T-cell (primary cell): ENCODE measurements around the gene COG1. TPM values are rescaled to one million over a fixed set of nuclear protein-coding genes. Genes with fewer than 3 reads are reported as not detected.

Source experiments
- ATAC-seq, 4 experiments: fragments of 200-7000 bp in 3 of 4; fragments of 150-1000 bp in 1 of 4; cut with Tn5 transposase; replicated peaks in 1 of 4; 1 replicate in 3 of 4; 2 replicates in 1 of 4; pipeline ENCODE4 v1.10.0; 2021; ENCODE audit warnings: moderate library complexity in 3 of 4, mild to moderate bottlenecking in 2 of 4, moderate number of reproducible peaks in 1 of 4
- CTCF ChIA-PET, 2 donors: fragments of 300-600 bp; sonication (Branson Sonifier 250); formaldehyde crosslinking; loops; one replicate each; lab custom pipeline; 2022; ENCODE audit warnings: antibody characterized with exemption in 2 of 2; lab: Charles Lee
- POLR2A ChIA-PET, 2 donors: fragments of 300-600 bp; sonication (Branson Sonifier 250); formaldehyde crosslinking; loops; one replicate each; lab custom pipeline; 2022; ENCODE audit warnings: antibody characterized with exemption in 2 of 2; lab: Charles Lee
- DNase-seq, 35 experiments: peaks; one replicate each; pipeline versions ENCODE4 v3.0.0 to v3.0.0-alpha.2; 2013 to 2023
- H3K27ac ChIP-seq: one replicate; pipeline ENCODE4 v1.5.1; 2013; ENCODE audit warnings: low read length
- H3K27me3 ChIP-seq, 2 experiments: replicated peaks in 1 of 2; 1 replicate in 1 of 2; 2 replicates in 1 of 2; pipeline versions ENCODE4 v1.6.1 to v1.7.0; 2013; ENCODE audit warnings: low read length in 1 of 2, mixed read lengths in 1 of 2; ENCODE audit not compliant: control insufficient read depth in 2 of 2, insufficient read depth in 2 of 2; ENCODE audit errors: extremely low read depth in 1 of 2
- H3K36me3 ChIP-seq, 2 donors: 1 replicate in 1 of 2; 2 replicates in 1 of 2; pipeline versions ENCODE4 v1.6.1 to v1.7.0; 2013; ENCODE audit warnings: low read length in 1 of 2; ENCODE audit not compliant: control insufficient read depth in 2 of 2, insufficient read depth in 1 of 2; ENCODE audit errors: extremely low read depth in 1 of 2
- H3K4me1 ChIP-seq, 2 experiments: 1 replicate in 1 of 2; 2 replicates in 1 of 2; pipeline versions ENCODE4 v1.6.1 to v1.7.0; 2013; ENCODE audit warnings: low read length in 2 of 2, mixed read lengths in 1 of 2; ENCODE audit not compliant: insufficient read depth in 2 of 2, control insufficient read depth in 1 of 2; ENCODE audit errors: extremely low read depth in 1 of 2
- H3K4me3 ChIP-seq, 2 donors: 1 replicate in 1 of 2; 2 replicates in 1 of 2; pipeline versions ENCODE4 v1.5.1 to v1.7.0; 2013; ENCODE audit warnings: mild to moderate bottlenecking in 2 of 2, low read length in 1 of 2, moderate library complexity in 1 of 2; ENCODE audit not compliant: control insufficient read depth in 1 of 2; ENCODE audit errors: extremely low read depth in 1 of 2
- H3K9me3 ChIP-seq: 2 replicates; pipeline ENCODE4 v1.7.0; 2013
- H3K27ac Mint-ChIP-seq, 2 donors: one replicate each; pipeline ENCODE4 v1.8.0; 2020 to 2021; ENCODE audit warnings: mild to moderate bottlenecking in 2 of 2, mixed read lengths in 2 of 2
- H3K27me3 Mint-ChIP-seq, 2 donors: one replicate each; pipeline ENCODE4 v1.8.0; 2021 to 2022; ENCODE audit warnings: mixed read lengths in 2 of 2
- H3K36me3 Mint-ChIP-seq: one replicate; pipeline ENCODE4 v1.8.0; 2021; ENCODE audit warnings: mixed read lengths
- H3K4me1 Mint-ChIP-seq, 3 donors: one replicate each; pipeline ENCODE4 v1.8.0; 2020 to 2022; ENCODE audit warnings: mixed read lengths in 3 of 3, mild to moderate bottlenecking in 1 of 3
- H3K4me3 Mint-ChIP-seq, 3 donors: one replicate each; pipeline ENCODE4 v1.8.0; 2020 to 2022; ENCODE audit warnings: mild to moderate bottlenecking in 3 of 3, mixed read lengths in 3 of 3, moderate library complexity in 3 of 3
- H3K9me3 Mint-ChIP-seq, 3 donors: one replicate each; pipeline ENCODE4 v1.8.0; 2020 to 2022; ENCODE audit warnings: mixed read lengths in 3 of 3
- WGBS: methylation state at CpG from one replicate; pipeline ENCODE4 v1.1.5; 2013; ENCODE audit warnings: missing lambda C conversion rate; ENCODE audit not compliant: insufficient coverage; 5-methylcytosine and 5-hydroxymethylcytosine counted together
- total RNA-seq, 35 experiments: library from RNA in 6 of 35; stranded (reverse) in 6 of 35; fragments of 120-200 nt in 1 of 35; gene quantifications; one replicate each; pipeline versions ENCODE4 v1.2.1 to v1.2.4 and lab custom pipeline; 2013 to 2026

Gene COG1
- total RNA-seq, 5 donors from 2014 or later (not counting 1 experiment from before 2014, with no cell fraction given) = 66.3 to 77.2 (median 73.3) TPM

DNA sequence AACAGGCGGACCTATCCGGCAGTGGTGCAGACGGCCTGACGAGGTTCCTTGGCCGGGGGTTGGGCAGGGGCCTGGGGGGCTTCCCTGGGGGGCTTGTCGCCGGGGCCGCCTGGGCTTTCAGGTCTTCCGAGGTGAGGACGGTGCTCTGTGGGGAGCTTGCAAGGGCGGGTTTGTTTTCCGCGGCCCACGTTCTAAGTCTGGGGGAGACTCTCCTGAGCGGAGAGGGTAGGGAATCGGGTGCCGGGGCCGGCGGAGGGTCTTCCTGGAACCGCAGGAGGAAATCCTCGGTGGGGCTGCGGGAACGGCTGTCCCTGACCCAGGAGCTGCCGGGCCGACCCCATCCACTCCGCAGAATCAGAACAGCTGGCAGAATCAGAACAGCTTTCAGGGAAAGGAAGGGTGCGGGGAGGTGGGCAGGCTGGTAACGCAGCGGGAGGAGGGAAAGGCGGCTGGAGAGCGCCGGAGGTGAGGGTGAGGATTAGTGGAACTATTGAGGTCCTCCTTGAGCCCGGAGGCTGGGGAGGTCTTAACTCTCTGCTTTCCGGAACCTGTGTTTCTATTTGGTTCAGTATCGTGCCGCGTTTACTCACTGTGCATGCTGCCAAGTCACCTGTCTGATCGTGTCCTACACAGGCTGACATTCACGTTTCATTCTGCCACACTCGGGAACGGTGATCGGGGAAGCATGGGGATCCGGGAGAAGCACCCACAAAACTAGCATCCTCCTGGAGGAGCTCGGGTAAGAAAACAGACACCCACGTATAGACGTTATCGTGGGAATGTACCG lies 39.9 kb downstream of the COG1 start:
- under 1% methylated on average over 45 of the region's 48 CpGs for WGBS

DNA sequence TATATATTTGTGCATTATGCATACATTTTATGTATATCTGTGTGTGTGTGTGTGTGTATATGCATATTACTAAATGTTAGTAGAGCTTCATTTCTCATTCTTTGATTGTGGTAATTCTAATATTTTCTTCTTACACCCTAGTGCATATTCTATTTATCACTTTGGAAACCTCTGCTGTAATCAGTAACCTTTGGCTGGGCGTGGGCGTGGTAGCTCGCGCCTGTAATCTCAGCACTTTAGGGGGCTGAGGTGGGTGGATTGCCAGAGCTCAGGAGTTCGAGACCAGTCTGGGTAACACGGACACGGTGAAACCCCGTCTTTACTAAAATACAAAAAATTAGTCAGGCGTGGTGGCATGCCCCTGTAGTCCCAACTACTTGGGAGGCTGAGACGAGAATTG lies 41.9 kb downstream of the COG1 start:
- Histone ChIP-seq H3K4me1 (peaks cover 20 to 44% of the 10 kb centered on the region in 2 experiments), H3K27me3 (no peaks in the 10 kb centered on the region), H3K9me3 (no peaks in the 10 kb centered on the region), H3K27ac (no peak overlapping the region), H3K36me3 (peaks cover 5 to 9% of the 10 kb centered on the region in 2 donors), H3K4me3 (no peak overlapping the region)
- no peak overlapping the region for H3K27ac Mint-ChIP-seq
- WGBS = 100% methylated on average over 9 of the region's 10 CpGs
- H3K9me3 Mint-ChIP-seq = no peaks in the 10 kb centered on the region
- H3K36me3 Mint-ChIP-seq = peaks cover 16% of the 10 kb centered on the region
- no peak overlapping the region for H3K4me3 Mint-ChIP-seq
- DNase-seq = no peak
- no peak for ATAC-seq
- ChIA-PET POLR2A (no interaction called here), CTCF (interaction anchor here (0.7 to 1.0 kb wide), 3 partner anchors 8 to 510 kb away, joined by 3 to 8 read pairs (median 4); no protein-coding TSS in a partner anchor)
- peaks cover 67 to 70% (median 69%) of the 10 kb centered on the region in 3 donors for H3K4me1 Mint-ChIP-seq
- no peaks in the 10 kb centered on the region for H3K27me3 Mint-ChIP-seq

More for the DNA sequence above, 39.9 kb downstream of the COG1 start:
- Mint-ChIP-seq H3K27ac (peak overlapping the region; percentile 96 to 98), H3K36me3 (peaks cover 14% of the 10 kb centered on the region), H3K4me1 (peaks cover 68 to 74% (median 70%) of the 10 kb centered on the region in 3 donors), H3K27me3 (no peaks in the 10 kb centered on the region), H3K9me3 (no peaks in the 10 kb centered on the region), H3K4me3 (peak overlapping the region; percentile 92 to 97 (median 95))
- Histone ChIP-seq H3K27ac (peak overlapping the region; percentile 59), H3K27me3 (no peaks in the 10 kb centered on the region), H3K4me3 (peak overlapping the region; percentile 74 to 100), H3K9me3 (no peaks in the 10 kb centered on the region), H3K36me3 (peaks cover 5 to 9% of the 10 kb centered on the region in 2 donors), H3K4me1 (peaks cover 11 to 49% of the 10 kb centered on the region in 2 experiments)
- ATAC-seq = peak; percentile 31 to 47 (median 41)
- CTCF ChIA-PET = interaction anchor here (0.8 to 2.3 kb wide), 4 partner anchors 10 to 41 kb away, joined by 4 to 16 read pairs (median 5); no protein-coding TSS in a partner anchor
- peak in 9 of 35 experiments; percentile 2 to 42 (median 19) for DNase-seq
- POLR2A ChIA-PET = no interaction called here

DNA sequence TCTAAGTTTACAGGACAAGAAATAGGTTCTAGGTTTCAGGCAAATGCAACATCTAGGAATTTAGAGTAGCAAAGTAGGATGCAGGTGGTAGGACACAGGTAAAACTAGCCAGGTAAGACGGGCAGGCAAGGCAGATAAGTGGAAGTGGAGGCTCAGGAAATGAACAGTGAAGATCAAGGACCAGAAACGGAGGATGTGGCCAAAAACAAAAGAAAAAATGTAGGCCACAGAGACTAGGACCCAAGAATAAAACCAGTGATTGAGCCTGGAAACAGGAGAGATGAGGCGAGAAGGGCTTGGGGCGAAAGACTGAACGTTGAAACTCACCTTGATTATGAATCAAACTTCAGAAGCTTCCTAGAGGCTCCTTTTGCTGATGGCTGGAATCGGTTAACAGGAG lies 44.9 kb downstream of the COG1 start:
- DNase-seq = peak in 1 of 35 experiments; percentile 13
- CTCF ChIA-PET = no interaction called here
- no peaks in the 10 kb centered on the region for H3K27me3 Mint-ChIP-seq
- peaks cover 24% of the 10 kb centered on the region for H3K36me3 Mint-ChIP-seq
- WGBS = 21% methylated on average over 6 of the region's 6 CpGs
- Histone ChIP-seq H3K27me3 (no peaks in the 10 kb centered on the region), H3K36me3 (peaks cover 5 to 13% of the 10 kb centered on the region in 2 donors), H3K27ac (peak overlapping the region; percentile 56), H3K4me1 (peaks cover 18 to 26% of the 10 kb centered on the region in 2 experiments), H3K4me3 (no peak overlapping the region), H3K9me3 (no peaks in the 10 kb centered on the region)
- peak overlapping the region; percentile 10 to 62 (median 40) for H3K4me3 Mint-ChIP-seq
- H3K27ac Mint-ChIP-seq = peak overlapping the region; percentile 81 to 86
- ATAC-seq = peak; percentile 40 to 75 (median 50)
- H3K9me3 Mint-ChIP-seq = no peaks in the 10 kb centered on the region
- POLR2A ChIA-PET = no interaction called here
- peaks cover 63 to 68% (median 67%) of the 10 kb centered on the region in 3 donors for H3K4me1 Mint-ChIP-seq

DNA sequence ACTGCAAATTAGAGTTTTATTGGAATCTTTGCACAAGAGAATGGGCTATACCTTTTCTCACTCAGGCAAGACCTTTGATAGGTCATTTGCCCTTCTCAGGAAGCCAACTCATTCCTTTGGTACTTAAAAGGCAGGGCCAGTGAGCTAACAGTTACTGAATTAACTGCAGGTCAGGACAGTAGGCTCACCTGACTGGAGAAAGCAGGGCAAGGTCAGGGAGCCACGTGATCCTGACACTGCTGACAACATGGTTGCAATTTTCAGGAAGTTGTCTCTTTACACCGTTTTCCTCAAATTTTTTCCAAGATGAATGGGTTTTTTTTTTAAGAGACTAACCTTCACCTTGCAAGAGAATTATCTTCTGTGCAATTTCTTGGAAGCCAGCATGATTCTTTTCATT lies 47.7 kb downstream of the COG1 start:
- Histone ChIP-seq H3K27me3 (no peaks in the 10 kb centered on the region), H3K36me3 (peaks cover 5 to 30% of the 10 kb centered on the region in 2 donors), H3K27ac (no peak overlapping the region), H3K4me3 (no peak overlapping the region), H3K9me3 (no peaks in the 10 kb centered on the region), H3K4me1 (peaks cover 14 to 16% of the 10 kb centered on the region in 2 experiments)
- 60% methylated on average over 1 of the region's 2 CpGs for whole genome bisulfite sequencing
- Mint-ChIP-seq H3K9me3 (no peaks in the 10 kb centered on the region), H3K4me3 (no peak overlapping the region), H3K27ac (no peak overlapping the region), H3K36me3 (peaks cover 21% of the 10 kb centered on the region), H3K4me1 (peaks cover 49 to 54% (median 51%) of the 10 kb centered on the region in 3 donors), H3K27me3 (no peaks in the 10 kb centered on the region)
- DNase-seq = no peak
- ChIA-PET CTCF (no interaction called here), POLR2A (no interaction called here)
- no peak for ATAC-seq

DNA sequence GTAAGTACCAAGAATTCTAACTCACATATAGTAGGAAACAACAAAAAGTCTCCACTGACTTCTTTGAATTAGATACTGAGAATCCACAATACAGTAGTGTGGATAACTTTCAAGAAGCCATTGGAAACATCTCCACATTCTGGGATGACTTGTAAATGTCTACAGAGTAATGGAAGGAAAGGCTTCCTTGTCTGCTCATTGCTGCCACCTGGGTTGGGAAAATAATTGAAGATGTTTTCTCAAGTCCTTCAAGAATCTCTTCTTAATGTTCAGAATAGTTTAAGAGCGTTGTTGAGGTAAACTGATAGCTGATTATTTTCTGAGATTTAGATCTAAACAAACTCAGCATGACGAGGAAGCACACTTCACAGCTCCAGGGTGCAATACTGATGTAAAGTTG lies 54.9 kb downstream of the COG1 start:
- CTCF ChIA-PET = no interaction called here
- Mint-ChIP-seq H3K4me3 (no peak overlapping the region), H3K9me3 (no peaks in the 10 kb centered on the region), H3K27ac (no peak overlapping the region), H3K36me3 (peaks cover 15% of the 10 kb centered on the region), H3K4me1 (no peaks in the 10 kb centered on the region), H3K27me3 (no peaks in the 10 kb centered on the region)
- 93% methylated on average over 2 of the region's 2 CpGs for WGBS
- Histone ChIP-seq H3K36me3 (peaks cover 0 to 27% of the 10 kb centered on the region in 2 donors), H3K27ac (no peak overlapping the region), H3K4me1 (no peaks in the 10 kb centered on the region), H3K4me3 (no peak overlapping the region), H3K9me3 (no peaks in the 10 kb centered on the region), H3K27me3 (no peaks in the 10 kb centered on the region)
- DNase-seq = no peak
- no peak for ATAC-seq
- POLR2A ChIA-PET = no interaction called here

DNA sequence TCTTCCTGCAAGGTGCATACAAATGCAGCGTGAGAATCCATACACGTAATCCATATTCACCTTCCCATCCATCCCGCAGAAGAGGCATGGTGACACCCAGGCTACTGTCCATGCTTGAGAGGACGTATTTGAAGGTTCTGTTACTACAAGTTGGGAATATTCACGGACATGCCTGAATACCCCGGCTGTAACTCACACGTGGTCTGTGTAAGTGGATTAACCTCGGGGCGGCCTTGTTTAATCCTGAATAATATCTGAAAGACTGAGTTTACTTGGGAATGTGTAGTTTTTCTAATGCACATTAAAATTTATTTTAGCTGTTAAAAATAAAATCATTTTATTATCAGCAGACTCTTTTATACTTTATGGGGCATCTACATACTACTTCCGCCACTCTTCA lies 55.7 kb downstream of the COG1 start:
- H3K4me3 Mint-ChIP-seq = no peak overlapping the region
- ATAC-seq (no peak), DNase-seq (no peak)
- Histone ChIP-seq H3K9me3 (no peaks in the 10 kb centered on the region), H3K4me3 (no peak overlapping the region), H3K36me3 (peaks cover 0 to 22% of the 10 kb centered on the region in 2 donors), H3K4me1 (no peaks in the 10 kb centered on the region), H3K27ac (no peak overlapping the region), H3K27me3 (no peaks in the 10 kb centered on the region)
- H3K27me3 Mint-ChIP-seq = no peaks in the 10 kb centered on the region
- ChIA-PET POLR2A (no interaction called here), CTCF (no interaction called here)
- H3K9me3 Mint-ChIP-seq = no peaks in the 10 kb centered on the region
- H3K36me3 Mint-ChIP-seq = peaks cover 14% of the 10 kb centered on the region
- no peak overlapping the region for H3K27ac Mint-ChIP-seq
- H3K4me1 Mint-ChIP-seq = no peaks in the 10 kb centered on the region
- 100% methylated on average over 2 of the region's 10 CpGs for WGBS
